Measurements from ENCODE around the gene CFAP299. TPM values are rescaled to one million over a fixed set of nuclear protein-coding genes. Genes with fewer than 3 reads are reported as not detected.

Gene CFAP299
- total and polyA plus RNA-seq, 2 of the 13 experiments (the other 11 are each of a cell fraction or from before 2014, with no cell fraction given), result not detected

DNA sequence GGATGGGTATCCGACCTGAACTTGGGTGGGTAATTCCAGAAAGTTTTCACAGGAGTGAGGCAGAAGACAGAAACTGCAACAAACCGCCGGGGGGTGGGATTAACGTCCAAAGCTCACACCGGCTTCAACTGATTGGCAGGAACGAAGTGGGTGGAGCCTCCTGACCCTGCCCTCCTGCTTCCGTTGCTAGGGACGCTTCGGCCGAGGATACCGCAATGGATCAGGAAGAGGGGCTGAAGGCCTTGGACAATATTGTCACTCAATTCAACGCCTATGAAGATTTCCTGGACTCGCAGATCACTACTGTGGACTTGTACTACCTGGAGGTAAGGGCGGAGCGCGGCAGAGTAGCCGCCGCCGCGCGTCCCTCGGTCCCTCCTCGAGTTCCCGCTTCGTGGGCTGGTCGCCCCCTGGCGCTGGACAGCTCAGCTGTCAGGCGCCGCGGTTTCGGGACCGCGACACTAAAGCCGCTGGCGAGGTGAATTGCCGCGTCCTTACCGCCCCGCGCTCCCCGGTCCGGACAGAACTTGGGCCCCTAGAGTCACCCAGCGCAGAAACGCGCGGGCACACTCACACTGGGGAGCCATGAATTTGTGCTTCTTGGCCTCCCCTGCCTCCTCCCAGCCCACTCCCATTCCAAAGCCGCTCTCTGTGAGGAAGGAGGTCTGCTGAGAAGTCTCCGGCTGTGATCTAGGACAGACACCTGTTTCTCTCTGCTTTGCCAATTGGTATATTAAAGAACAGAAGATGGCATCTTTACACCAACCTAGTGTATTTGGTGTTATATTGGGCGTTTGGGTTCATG is at the start of gene CFAP299 (continued):
- TF ChIP-seq CBX5 (CRISPR knock-in tag; IDR thresholded peaks at IDR 0.05; ENCODE audit: borderline replicate concordance) (0 out of 2 replicates have a peak, but pooled peaks have one; percentile 26), SOX6 (IDR thresholded peaks at IDR 0.05) (no peak), SOX6 (CRISPR knock-in tag; IDR thresholded peaks at IDR 0.05) (peak; percentile 63), ZNF629 (CRISPR knock-in tag; conservative IDR thresholded peaks at IDR 0.05) (no peak), CAMTA2 (CRISPR knock-in tag; IDR thresholded peaks at IDR 0.05; ENCODE audit: borderline replicate concordance) (no peak), NFYC (CRISPR knock-in tag; IDR thresholded peaks at IDR 0.05) (peak; percentile 50; the same call in 1 of the 2 replicates), PCBP1 (IDR thresholded peaks at IDR 0.05; ENCODE audit: borderline replicate concordance, low read depth, low read length) (no peak), RNF2 (conservative IDR thresholded peaks at IDR 0.05; ENCODE audit: low read depth) (peak; percentile 71; the same call in 1 of the 2 replicates), PHF8 (CRISPR knock-in tag; IDR thresholded peaks at IDR 0.05) (peak; percentile 51), ZBTB38 (CRISPR knock-in tag; IDR thresholded peaks at IDR 0.05) (0 out of 2 replicates have a peak, but pooled peaks have one; percentile 15), ZNF30 (CRISPR knock-in tag; IDR thresholded peaks at IDR 0.05) (no peak), HDAC6 (IDR thresholded peaks at IDR 0.05; ENCODE audit: low read depth, low read length) (no peak), HOXA3 (CRISPR knock-in tag; IDR thresholded peaks at IDR 0.05) (peak; percentile 33; the same call in 1 of the 2 replicates), RFXAP (CRISPR knock-in tag; IDR thresholded peaks at IDR 0.05; ENCODE audit: borderline replicate concordance) (peak; percentile 40; the same call in 1 of the 2 replicates), ZNF737 (CRISPR knock-in tag; IDR thresholded peaks at IDR 0.05; ENCODE audit: borderline replicate concordance) (peak; percentile 49; the same call in 1 of the 2 replicates), DPF2 (CRISPR knock-in tag; IDR thresholded peaks at IDR 0.05; ENCODE audit: borderline replicate concordance, low read depth) (no peak), ZNF766 (CRISPR knock-in tag; IDR thresholded peaks at IDR 0.05; ENCODE audit: borderline replicate concordance) (0 out of 2 replicates have a peak, but pooled peaks have one; percentile 35)
- TF ChIP-seq, protein P1, sequence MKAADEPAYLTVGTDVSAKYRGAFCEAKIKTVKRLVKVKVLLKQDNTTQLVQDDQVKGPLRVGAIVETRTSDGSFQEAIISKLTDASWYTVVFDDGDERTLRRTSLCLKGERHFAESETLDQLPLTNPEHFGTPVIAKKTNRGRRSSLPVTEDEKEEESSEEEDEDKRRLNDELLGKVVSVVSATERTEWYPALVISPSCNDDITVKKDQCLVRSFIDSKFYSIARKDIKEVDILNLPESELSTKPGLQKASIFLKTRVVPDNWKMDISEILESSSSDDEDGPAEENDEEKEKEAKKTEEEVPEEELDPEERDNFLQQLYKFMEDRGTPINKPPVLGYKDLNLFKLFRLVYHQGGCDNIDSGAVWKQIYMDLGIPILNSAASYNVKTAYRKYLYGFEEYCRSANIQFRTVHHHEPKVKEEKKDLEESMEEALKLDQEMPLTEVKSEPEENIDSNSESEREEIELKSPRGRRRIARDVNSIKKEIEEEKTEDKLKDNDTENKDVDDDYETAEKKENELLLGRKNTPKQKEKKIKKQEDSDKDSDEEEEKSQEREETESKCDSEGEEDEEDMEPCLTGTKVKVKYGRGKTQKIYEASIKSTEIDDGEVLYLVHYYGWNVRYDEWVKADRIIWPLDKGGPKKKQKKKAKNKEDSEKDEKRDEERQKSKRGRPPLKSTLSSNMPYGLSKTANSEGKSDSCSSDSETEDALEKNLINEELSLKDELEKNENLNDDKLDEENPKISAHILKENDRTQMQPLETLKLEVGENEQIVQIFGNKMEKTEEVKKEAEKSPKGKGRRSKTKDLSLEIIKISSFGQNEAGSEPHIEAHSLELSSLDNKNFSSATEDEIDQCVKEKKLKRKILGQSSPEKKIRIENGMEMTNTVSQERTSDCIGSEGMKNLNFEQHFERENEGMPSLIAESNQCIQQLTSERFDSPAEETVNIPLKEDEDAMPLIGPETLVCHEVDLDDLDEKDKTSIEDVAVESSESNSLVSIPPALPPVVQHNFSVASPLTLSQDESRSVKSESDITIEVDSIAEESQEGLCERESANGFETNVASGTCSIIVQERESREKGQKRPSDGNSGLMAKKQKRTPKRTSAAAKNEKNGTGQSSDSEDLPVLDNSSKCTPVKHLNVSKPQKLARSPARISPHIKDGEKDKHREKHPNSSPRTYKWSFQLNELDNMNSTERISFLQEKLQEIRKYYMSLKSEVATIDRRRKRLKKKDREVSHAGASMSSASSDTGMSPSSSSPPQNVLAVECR (CRISPR knock-in tag; IDR thresholded peaks at IDR 0.05; ENCODE audit: borderline replicate concordance), result peak; percentile 92
- TF ChIP-seq, protein P2, sequence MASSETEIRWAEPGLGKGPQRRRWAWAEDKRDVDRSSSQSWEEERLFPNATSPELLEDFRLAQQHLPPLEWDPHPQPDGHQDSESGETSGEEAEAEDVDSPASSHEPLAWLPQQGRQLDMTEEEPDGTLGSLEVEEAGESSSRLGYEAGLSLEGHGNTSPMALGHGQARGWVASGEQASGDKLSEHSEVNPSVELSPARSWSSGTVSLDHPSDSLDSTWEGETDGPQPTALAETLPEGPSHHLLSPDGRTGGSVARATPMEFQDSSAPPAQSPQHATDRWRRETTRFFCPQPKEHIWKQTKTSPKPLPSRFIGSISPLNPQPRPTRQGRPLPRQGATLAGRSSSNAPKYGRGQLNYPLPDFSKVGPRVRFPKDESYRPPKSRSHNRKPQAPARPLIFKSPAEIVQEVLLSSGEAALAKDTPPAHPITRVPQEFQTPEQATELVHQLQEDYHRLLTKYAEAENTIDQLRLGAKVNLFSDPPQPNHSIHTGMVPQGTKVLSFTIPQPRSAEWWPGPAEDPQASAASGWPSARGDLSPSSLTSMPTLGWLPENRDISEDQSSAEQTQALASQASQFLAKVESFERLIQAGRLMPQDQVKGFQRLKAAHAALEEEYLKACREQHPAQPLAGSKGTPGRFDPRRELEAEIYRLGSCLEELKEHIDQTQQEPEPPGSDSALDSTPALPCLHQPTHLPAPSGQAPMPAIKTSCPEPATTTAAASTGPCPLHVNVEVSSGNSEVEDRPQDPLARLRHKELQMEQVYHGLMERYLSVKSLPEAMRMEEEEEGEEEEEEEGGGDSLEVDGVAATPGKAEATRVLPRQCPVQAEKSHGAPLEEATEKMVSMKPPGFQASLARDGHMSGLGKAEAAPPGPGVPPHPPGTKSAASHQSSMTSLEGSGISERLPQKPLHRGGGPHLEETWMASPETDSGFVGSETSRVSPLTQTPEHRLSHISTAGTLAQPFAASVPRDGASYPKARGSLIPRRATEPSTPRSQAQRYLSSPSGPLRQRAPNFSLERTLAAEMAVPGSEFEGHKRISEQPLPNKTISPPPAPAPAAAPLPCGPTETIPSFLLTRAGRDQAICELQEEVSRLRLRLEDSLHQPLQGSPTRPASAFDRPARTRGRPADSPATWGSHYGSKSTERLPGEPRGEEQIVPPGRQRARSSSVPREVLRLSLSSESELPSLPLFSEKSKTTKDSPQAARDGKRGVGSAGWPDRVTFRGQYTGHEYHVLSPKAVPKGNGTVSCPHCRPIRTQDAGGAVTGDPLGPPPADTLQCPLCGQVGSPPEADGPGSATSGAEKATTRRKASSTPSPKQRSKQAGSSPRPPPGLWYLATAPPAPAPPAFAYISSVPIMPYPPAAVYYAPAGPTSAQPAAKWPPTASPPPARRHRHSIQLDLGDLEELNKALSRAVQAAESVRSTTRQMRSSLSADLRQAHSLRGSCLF (CRISPR knock-in tag; IDR thresholded peaks at IDR 0.05; ENCODE audit: borderline replicate concordance), result no peak

All from HepG2 (cell line).